ENCODE results near the gene CLEC16A.

DNA sequence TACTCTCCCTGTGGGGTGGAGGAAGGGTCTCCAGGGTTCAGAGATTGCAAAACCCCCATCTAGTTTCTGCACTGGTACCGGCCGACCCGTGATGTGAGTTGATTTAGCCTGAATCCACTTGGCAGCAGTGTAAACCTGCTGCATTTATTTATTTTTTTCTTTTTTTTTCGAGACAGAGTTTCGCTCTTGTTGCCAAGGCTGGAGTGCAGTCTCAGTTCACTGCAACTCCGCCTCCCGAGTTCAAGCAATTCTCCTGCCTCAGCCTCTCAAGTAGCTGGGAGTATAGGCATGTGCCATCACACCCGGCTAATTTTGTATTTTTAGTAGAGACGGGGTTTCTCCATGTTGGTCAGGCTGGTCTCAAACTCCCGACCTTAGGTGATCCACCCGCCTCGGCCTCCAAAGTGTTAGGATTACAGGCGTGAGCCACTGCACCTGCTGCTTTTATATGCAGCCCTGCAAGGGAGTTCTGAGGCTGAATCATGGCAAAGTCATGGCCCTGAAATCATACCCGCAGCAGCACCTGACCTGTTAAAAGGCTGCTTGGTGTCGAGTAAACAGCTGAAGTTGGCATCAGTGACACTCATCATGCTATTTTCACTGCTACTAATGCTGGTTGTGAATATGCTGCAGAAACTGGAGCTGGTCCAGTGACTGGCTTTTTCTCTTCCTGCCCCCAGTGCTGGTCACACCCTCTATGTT is 23.5 kb upstream of the CLEC16A start:
- TF ChIP-seq CTCF (IDR thresholded peaks at IDR 0.05; ENCODE audit: low read depth, low read length, poor library complexity, severe bottlenecking) (no peak), EZH2phosphoT487 (IDR thresholded peaks at IDR 0.05; ENCODE audit: borderline replicate concordance, low read length) (no peak)
